GM18508 (cell line): ENCODE results near the gene MSLN.

Experiments
- ATAC-seq: cut with Tn5 transposase; IDR thresholded peaks from one replicate; pipeline ENCODE4 v1.9.1; 2021; ENCODE audit warnings: moderate number of reproducible peaks; ENCODE audit not compliant: insufficient read depth, unreplicated experiment

The MSLN gene

GRCh38 chr16:787978-788398 lies 27.5 kb downstream of the MSLN start, which contains the start of gene RPUSD1:
TSS of gene RPUSD1 (minus strand) at chr16:788381. CDS start at chr16:787737, 644 bp downstream.
- ATAC-seq: no peak

DNA sequence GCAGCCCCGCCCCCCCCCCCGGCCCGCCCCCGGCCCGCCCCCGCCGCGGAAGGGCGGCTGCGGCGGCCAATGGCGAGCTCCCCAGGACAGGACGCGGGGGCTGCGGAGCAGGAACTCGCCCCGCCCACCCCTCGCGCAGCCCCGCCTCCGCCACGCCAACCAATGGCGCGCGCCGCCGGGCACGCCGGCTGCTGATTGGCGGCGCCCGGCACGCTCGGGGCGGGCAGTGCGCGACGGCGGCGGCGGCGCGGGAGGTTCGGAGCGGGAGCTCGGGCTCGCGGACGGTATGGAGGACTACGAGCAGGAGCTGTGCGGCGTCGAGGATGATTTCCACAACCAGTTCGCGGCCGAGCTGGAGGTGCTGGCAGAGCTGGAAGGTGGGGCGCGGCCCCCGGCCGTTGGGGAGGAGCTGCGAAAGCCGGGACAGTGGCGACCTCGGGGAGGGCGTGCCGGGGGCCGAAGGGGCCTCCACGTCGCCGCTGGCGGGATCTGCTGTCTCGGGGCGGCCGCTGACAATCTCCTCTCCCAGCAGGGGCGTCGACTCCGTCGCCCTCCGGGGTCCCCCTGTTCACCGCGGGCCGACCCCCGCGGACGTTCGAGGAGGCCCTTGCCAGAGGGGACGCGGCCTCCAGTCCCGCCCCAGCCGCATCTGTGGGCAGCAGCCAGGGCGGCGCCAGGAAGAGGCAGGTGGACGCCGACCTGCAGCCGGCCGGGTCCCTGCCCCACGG lies 28.0 kb downstream of the MSLN start, which contains the start of gene CHTF18:
Gene CHTF18 (plus strand): TSS at position 222 of the 728 bp plus-strand sequence. CDS start 65 bp downstream, at position 287.
- no peak for ATAC-seq

DNA sequence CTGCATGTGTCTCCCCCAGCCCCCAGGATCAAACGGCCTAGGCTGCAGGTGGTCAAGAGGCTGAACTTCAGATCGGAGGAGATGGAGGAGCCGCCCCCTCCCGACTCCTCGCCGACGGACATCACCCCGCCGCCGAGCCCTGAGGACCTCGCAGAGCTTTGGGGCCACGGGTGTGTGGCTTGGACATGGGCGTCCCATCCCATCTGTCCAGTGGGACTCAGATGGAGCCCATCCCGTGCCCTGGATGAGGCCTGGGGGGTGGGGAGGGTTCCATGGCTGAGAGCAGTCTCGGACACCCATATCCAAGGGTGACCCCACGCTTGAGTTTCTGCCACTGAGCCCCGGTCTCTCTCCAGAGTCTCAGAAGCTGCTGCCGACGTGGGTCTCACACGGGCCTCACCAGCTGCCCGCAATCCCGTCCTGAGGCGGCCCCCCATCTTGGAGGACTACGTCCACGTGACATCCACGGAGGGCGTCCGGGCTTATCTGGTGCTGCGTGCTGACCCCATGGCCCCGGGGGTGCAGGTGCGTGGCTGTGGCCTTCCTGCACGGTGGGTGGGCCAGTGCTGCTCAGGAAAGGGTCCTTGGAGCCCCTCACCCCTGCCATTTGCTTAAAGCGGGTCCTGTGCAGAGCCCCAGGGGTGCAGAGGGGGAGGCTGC lies 28.8 kb downstream of the MSLN start:
- no peak for ATAC-seq

- no peak for ATAC-seq
Observed at GRCh38 chr16:790086-790485, 29.6 kb downstream of the MSLN start.

DNA sequence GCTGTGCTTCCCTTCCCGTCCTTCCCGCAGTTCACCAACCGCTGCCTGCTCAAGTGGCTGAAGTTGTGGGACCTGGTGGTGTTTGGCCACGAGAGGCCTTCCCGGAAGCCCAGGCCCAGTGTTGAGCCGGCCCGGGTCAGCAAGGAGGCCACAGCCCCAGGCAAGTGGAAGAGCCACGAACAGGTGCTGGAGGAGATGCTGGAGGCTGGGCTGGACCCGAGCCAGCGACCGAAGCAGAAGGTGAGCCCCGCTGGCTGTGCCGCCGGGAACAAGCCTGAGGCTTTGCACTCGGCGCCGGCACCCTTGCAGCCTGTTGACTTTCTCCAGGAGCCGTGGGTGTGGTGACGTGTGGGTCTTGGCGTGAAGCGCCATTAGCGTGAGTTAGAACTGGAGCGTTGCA lies 30.6 kb downstream of the MSLN start:
- ATAC-seq: no peak

- no peak for ATAC-seq
Observed at GRCh38 chr16:792221-792995, 31.9 kb downstream of the MSLN start.

GRCh38 chr16:793414-793813 lies 32.9 kb downstream of the MSLN start:
- no peak for ATAC-seq

DNA sequence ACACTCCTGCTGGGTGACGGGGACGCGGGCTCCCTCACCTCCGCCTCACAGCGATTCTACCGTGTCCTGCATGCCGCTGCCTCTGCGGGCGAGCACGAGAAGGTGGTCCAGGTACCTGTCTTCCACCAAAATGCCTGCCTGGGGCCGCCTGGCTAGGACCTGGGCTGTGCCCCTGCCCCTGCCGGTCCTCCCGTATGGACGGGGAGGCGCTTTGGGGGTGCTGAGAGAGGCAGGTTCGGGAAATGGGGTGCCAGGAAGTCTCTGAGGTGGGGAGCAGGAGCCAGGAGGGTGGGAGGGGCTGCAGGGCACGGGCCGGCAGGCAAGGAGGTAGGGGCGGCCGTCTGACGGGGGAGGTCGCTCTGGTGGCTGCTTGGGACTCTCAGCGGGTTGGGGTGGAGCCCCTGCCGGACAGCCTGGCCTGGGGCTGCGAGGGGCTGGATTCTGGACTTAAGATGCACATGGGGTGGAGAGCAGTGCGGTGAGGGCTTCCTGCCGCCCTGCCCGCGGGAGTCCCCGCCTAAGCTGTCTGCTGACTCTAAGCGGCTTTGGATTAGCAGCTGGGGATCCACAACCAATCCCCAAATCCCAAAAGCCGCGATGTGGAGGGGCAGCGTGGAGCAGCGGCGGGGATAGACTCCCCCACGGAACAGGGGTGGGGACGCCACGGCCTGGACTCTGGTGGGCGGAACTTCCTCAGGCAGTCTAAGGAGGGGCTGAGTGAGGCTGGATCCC lies 33.7 kb downstream of the MSLN start:
- ATAC-seq: no peak

- no peak for ATAC-seq
Observed at GRCh38 chr16:794853-795466, 34.4 kb downstream of the MSLN start.

GRCh38 chr16:795580-796229 lies 35.2 kb downstream of the MSLN start:
- no peak for ATAC-seq

GRCh38 chr16:796296-797119 lies 36.0 kb downstream of the MSLN start:
- no peak for ATAC-seq

DNA sequence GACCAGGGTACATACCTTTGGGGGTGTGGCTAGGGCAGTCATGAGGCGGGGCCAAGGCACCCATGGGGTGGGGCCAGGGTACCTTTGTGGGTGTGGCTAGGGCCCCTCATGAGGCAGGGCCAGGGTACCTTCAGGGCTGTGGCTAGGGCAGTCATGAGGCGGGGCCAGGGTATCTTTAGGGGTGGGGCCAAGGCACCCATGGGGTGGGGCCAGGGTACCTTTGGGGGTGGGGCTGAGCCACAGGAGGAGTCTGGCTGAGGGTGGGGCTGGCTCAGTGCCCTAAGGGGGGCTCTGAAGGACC lies 36.5 kb downstream of the MSLN start:
- no peak for ATAC-seq

GRCh38 chr16:797686-798085 lies 37.2 kb downstream of the MSLN start:
- ATAC-seq: no peak

- no peak for ATAC-seq
Observed at GRCh38 chr16:798666-799065, 38.1 kb downstream of the MSLN start.

GRCh38 chr16:799111-799947 lies 38.8 kb downstream of the MSLN start:
- no peak for ATAC-seq

DNA sequence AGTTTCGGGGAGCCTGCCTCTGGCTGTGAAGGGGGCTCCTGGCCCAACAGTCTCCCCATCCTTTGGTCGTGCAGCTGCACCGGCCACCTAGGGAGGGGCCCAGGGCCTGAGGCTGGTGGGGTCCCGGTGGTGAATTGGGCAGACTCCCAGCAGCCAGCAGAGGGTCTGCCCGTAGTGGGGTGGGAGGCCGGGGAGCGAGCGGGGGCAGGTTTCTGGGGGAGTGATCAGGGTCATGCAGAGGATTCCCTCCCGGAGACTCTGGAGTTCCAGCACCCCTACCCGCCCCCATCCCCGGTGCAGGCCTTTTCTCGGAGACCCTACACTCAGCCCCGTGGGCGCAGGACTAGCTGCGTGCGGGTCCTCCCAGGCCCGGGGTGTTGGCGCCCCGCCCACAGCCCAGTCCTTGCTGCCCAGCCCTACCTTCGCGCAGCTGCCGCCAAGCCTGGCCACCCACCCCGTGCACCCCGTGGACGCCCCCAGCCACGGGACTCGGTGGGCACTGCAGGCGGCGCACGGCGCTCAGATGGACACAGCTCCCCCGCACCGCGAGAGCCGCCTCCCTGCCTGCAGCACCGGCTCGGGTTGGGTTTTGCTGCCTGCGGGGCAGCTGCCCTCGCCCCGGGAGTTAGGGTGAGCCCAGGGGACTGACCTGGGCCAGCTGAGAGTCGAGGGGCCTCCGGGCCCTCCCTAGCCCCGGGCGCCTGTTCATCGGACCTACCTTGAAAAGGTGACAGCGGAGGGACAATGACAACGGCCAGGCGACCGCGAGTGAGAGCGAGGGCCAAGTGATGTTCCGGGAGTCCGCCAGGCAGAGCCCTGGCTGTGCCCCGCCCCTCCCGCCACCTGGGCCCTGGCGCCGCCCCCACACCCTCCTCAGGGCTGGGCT lies 39.7 kb downstream of the MSLN start, which contains the start of gene GNG13:
Gene GNG13 (minus strand): TSS at position 787 of the 886 bp plus-strand sequence. CDS start 1,657 bp downstream, outside the sequence.
- no peak for ATAC-seq
